K562 (cell line): ENCODE data around the gene STK11. TPM values are rescaled to one million over a fixed set of nuclear protein-coding genes. Genes with fewer than 3 reads are reported as not detected.

Source experiments
- ATF6 ChIP-seq: sonication (generic); formaldehyde crosslinking; IDR thresholded peaks from 2 replicates; pipeline ENCODE4 v1.4.0; 2020; ENCODE audit warnings: mild to moderate bottlenecking, missing genetic modification reagents
- C11orf30 ChIP-seq: fragments of 450-650 bp; IDR thresholded peaks from 2 replicates; pipeline ENCODE4 v1.6.1; 2016; ENCODE audit warnings: low read depth, mild to moderate bottlenecking
- E2F8 ChIP-seq: fragments of 450-650 bp; IDR thresholded peaks from 2 replicates; pipeline ENCODE4 v1.7.1; 2018; ENCODE audit warnings: mild to moderate bottlenecking, low read depth; ENCODE audit not compliant: partially characterized antibody
- ETS2 ChIP-seq: IDR thresholded peaks from 2 replicates; pipeline ENCODE4 v1.6.1; 2016; ENCODE audit warnings: borderline replicate concordance, missing genetic modification characterization, mild to moderate bottlenecking, moderate library complexity, missing compliant biosample characterization; ENCODE audit not compliant: poor library complexity, severe bottlenecking
- HNRNPUL1 ChIP-seq: fragments of 200-400 bp; formaldehyde crosslinking; IDR thresholded peaks from 2 replicates; pipeline ENCODE4 v1.6.1; 2017; ENCODE audit warnings: low read length
- NCOA4 ChIP-seq: fragments of 450-650 bp; IDR thresholded peaks from 2 replicates; pipeline ENCODE4 v1.6.1; 2018; ENCODE audit warnings: mild to moderate bottlenecking; ENCODE audit not compliant: partially characterized antibody
- NR2C2 ChIP-seq, 2 experiments: fragments of 200-800 bp in 1 of 2; sonication (Bioruptor generic) in 1 of 2; sonication (generic) in 1 of 2; formaldehyde crosslinking in 1 of 2; IDR thresholded peaks; 2 replicates each; pipeline versions ENCODE4 v1.6.1 to v1.8.0; 2016 to 2022; ENCODE audit warnings: mild to moderate bottlenecking in 1 of 2, missing compliant biosample characterization in 1 of 2, missing genetic modification characterization in 1 of 2, missing genetic modification reagents in 1 of 2
- POLR2B ChIP-seq: fragments of 450-650 bp; IDR thresholded peaks from 2 replicates; pipeline ENCODE4 v1.6.1; 2018; ENCODE audit warnings: low read depth; ENCODE audit not compliant: partially characterized antibody
- RBBP5 ChIP-seq: fragments of 200-600 bp; sonication (generic); IDR thresholded peaks from 2 replicates; pipeline ENCODE4 v1.6.1; 2012; ENCODE audit warnings: borderline replicate concordance, mild to moderate bottlenecking, low read length, control low read depth, inconsistent platforms; ENCODE audit not compliant: insufficient read depth, poor library complexity, severe bottlenecking
- SMARCE1 ChIP-seq: fragments of 450-650 bp; IDR thresholded peaks from 2 replicates; pipeline ENCODE4 v1.7.1; 2016; ENCODE audit warnings: mild to moderate bottlenecking
- SP1 ChIP-seq: sonication (generic); formaldehyde crosslinking; IDR thresholded peaks from 2 replicates; pipeline ENCODE4 v1.8.1; 2022; ENCODE audit warnings: mild to moderate bottlenecking, missing genetic modification reagents
- SPI1 ChIP-seq: IDR thresholded peaks from 2 replicates; pipeline ENCODE4 v1.6.1; 2011; ENCODE audit warnings: low read depth, low read length, control low read depth, borderline replicate concordance
- SUPT5H ChIP-seq: fragments of 450-650 bp; IDR thresholded peaks from 2 replicates; pipeline ENCODE4 v1.6.1; 2016
- TOE1 ChIP-seq, 2 experiments: fragments of 450-650 bp in 1 of 2; sonication (generic) in 1 of 2; formaldehyde crosslinking in 1 of 2; IDR thresholded peaks; 2 replicates each; pipeline versions ENCODE4 v1.7.1 to v1.8.0; 2016 to 2022; ENCODE audit warnings: borderline replicate concordance in 2 of 2, mild to moderate bottlenecking in 2 of 2, antibody characterized with exemption in 1 of 2, inconsistent platforms in 1 of 2, low read depth in 1 of 2, missing genetic modification reagents in 1 of 2, moderate library complexity in 1 of 2
- ZFPM2 ChIP-seq: fragments of 250-450 bp; sonication (Bioruptor Pico); IDR thresholded peaks from 2 replicates; pipeline ENCODE4 v1.5.1; 2022; ENCODE audit warnings: mild to moderate bottlenecking
- ZNF583 ChIP-seq: fragments of 250-450 bp; sonication (Bioruptor Pico); IDR thresholded peaks from 2 replicates; pipeline ENCODE4 v1.4.0; 2020
- polyA plus RNA-seq, 8 experiments: library from polyadenylated mRNA; depleted of rRNA in 4 of 8; stranded (reverse) in 5 of 8; unstranded in 3 of 8; fragments of >200 nt; fragmentation: Nextera tagmentation in 2 of 8; fragmentation: Illumina TruSeq in 1 of 8; extraction: Ambion mirVana in 2 of 8; extraction: Trizol in 1 of 8; gene quantifications; 2 replicates each; pipeline versions ENCODE4 v1.2.1 to v1.2.3, GENCODE V29; 2011 to 2014; ENCODE audit warnings: inconsistent platforms in 1 of 8, missing spikeins in 1 of 8
- total RNA-seq, 7 experiments: library from RNA; depleted of rRNA in 6 of 7; stranded (reverse); fragments of >200 nt in 6 of 7; fragmentation: Illumina TruSeq in 2 of 7; extraction: Trizol in 2 of 7; gene quantifications; 2 replicates each; pipeline versions ENCODE4 v1.2.1 to v1.2.3, GENCODE V29; 2011 to 2021; ENCODE audit warnings: low replicate concordance in 1 of 7
- TF ChIP-seq, protein P1 (sequence below): fragments of 250-450 bp; sonication (Bioruptor Pico); IDR thresholded peaks from 2 replicates; pipeline ENCODE4 v1.5.1; 2021; ENCODE audit warnings: mild to moderate bottlenecking
- TF ChIP-seq, protein P2 (sequence below): fragments of 450-650 bp; conservative IDR thresholded peaks from 2 replicates; pipeline ENCODE4 v1.6.1; 2016; ENCODE audit warnings: missing genetic modification characterization, low read depth, mild to moderate bottlenecking, missing compliant biosample characterization, moderate library complexity
- TF ChIP-seq, protein P3 (sequence below): sonication (generic); formaldehyde crosslinking; IDR thresholded peaks from 2 replicates; pipeline ENCODE4 v1.9.0; 2022; ENCODE audit warnings: mild to moderate bottlenecking, missing genetic modification reagents

Gene STK11
- total and polyA plus RNA-seq, 9 of the 15 experiments (the other 6 are each of a cell fraction or from before 2014, with no cell fraction given): 0.15 to 96.5 (median 31.7) TPM

DNA sequence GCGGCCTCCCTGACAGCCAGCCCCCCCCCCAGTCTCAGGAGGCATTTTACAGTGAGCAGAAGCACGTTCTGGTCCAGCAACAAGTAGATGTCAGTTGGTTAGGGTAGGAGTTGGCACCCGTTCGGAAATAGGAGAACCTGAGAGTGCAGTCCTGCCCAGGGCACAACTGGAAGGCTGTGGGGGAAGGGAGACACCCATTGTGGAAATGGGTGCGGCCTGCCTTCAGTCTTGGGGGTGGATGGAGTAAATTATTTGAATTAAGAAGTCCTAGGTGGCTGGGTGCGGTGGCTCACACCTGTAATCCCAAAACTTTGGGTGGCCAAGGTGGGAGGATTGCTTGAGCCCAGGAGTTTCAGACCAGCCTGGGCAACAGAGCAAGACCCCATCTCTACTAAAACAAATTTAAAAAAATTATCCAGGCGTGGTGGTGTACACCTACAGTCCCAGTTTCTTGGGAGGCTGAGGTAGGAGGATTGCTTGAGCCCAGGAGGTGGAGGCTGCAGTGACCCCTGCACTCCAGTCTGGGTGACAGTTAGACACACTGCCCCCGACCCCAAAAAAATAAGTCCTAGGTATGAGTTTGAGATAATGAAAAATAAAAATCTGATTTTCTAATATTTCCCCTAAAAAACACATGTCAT lies 64.8 kb downstream of the STK11 start (continued):
- no peak for TF ChIP-seq TOE1 (IDR thresholded peaks at IDR 0.05; ENCODE audit: borderline replicate concordance)
- TF ChIP-seq TOE1 (CRISPR knock-in tag; IDR thresholded peaks at IDR 0.05; ENCODE audit: borderline replicate concordance, low read depth): no peak
- no peak for TF ChIP-seq ATF6 (CRISPR knock-in tag)
- TF ChIP-seq ZNF583 (CRISPR knock-in tag): no peak
- TF ChIP-seq ETS2: no peak
- no peak for TF ChIP-seq SPI1
- peak; percentile 63; the same call in 1 of the 2 replicates for TF ChIP-seq SUPT5H
- TF ChIP-seq RBBP5: no peak
- no peak for TF ChIP-seq E2F8
- TF ChIP-seq NR2C2 (CRISPR knock-in tag; IDR thresholded peaks at IDR 0.05): no peak
- TF ChIP-seq NR2C2 (tag; IDR thresholded peaks at IDR 0.05): no peak
- TF ChIP-seq, protein P1, sequence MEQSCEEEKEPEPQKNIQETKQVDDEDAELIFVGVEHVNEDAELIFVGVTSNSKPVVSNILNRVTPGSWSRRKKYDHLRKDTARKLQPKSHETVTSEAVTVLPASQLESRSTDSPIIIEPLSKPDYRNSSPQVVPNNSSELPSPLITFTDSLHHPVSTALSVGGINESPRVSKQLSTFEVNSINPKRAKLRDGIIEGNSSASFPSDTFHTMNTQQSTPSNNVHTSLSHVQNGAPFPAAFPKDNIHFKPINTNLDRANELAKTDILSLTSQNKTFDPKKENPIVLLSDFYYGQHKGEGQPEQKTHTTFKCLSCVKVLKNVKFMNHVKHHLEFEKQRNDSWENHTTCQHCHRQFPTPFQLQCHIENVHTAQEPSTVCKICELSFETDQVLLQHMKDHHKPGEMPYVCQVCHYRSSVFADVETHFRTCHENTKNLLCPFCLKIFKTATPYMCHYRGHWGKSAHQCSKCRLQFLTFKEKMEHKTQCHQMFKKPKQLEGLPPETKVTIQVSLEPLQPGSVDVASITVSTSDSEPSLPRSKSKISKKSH (CRISPR knock-in tag): no peak
- TF ChIP-seq, protein P2, sequence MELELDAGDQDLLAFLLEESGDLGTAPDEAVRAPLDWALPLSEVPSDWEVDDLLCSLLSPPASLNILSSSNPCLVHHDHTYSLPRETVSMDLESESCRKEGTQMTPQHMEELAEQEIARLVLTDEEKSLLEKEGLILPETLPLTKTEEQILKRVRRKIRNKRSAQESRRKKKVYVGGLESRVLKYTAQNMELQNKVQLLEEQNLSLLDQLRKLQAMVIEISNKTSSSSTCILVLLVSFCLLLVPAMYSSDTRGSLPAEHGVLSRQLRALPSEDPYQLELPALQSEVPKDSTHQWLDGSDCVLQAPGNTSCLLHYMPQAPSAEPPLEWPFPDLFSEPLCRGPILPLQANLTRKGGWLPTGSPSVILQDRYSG (tag): no peak
- 0 out of 2 replicates have a peak, but pooled peaks have one; percentile 45 for TF ChIP-seq HNRNPUL1
- TF ChIP-seq, protein P3, sequence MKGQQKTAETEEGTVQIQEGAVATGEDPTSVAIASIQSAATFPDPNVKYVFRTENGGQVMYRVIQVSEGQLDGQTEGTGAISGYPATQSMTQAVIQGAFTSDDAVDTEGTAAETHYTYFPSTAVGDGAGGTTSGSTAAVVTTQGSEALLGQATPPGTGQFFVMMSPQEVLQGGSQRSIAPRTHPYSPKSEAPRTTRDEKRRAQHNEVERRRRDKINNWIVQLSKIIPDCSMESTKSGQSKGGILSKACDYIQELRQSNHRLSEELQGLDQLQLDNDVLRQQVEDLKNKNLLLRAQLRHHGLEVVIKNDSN (CRISPR knock-in tag): no peak
- 0 out of 2 replicates have a peak, but pooled peaks have one; percentile 6 for TF ChIP-seq SMARCE1
- TF ChIP-seq NCOA4: no peak
- TF ChIP-seq ZFPM2: no peak
- TF ChIP-seq SP1: no peak
- no peak for TF ChIP-seq POLR2B
- no peak for TF ChIP-seq C11orf30
